SK-N-SH treated with all-trans-retinoic acid at 6 μM for 48 hours (cell line): ENCODE data around the gene ADIG.

Experiments used
- ATAC-seq: fragments of 200-7000 bp; cut with Tn5 transposase; 3 replicates; pipeline ENCODE4 v1.9.1; 2020; ENCODE audit warnings: mild to moderate bottlenecking, moderate library complexity
- BACH2 ChIP-seq: fragments of 250-450 bp; sonication (Bioruptor Pico); IDR thresholded peaks from 2 replicates; pipeline ENCODE4 v1.9.0; 2021; ENCODE audit warnings: mild to moderate bottlenecking, borderline replicate concordance
- CSDC2 ChIP-seq: fragments of 250-450 bp; sonication (Bioruptor Pico); IDR thresholded peaks from 2 replicates; pipeline ENCODE4 v1.5.0; 2020; ENCODE audit warnings: mild to moderate bottlenecking, moderate library complexity
- GLIS3 ChIP-seq: fragments of 250-450 bp; sonication (Bioruptor Pico); IDR thresholded peaks from 2 replicates; pipeline ENCODE4 v1.5.0; 2020; ENCODE audit warnings: mild to moderate bottlenecking, moderate library complexity
- ISL1 ChIP-seq: fragments of 250-450 bp; sonication (Bioruptor Pico); IDR thresholded peaks from 2 replicates; pipeline ENCODE4 v2.1.2; 2022; ENCODE audit warnings: mild to moderate bottlenecking, moderate library complexity
- OSR1 ChIP-seq: fragments of 250-450 bp; sonication (Bioruptor Pico); IDR thresholded peaks from 2 replicates; pipeline ENCODE4 v1.8.0; 2022; ENCODE audit warnings: moderate library complexity, mild to moderate bottlenecking, inconsistent platforms
- PATZ1 ChIP-seq: fragments of 250-450 bp; sonication (Bioruptor Pico); IDR thresholded peaks from 2 replicates; pipeline ENCODE4 v1.8.0; 2020; ENCODE audit warnings: mild to moderate bottlenecking, moderate library complexity, borderline replicate concordance
- PPARA ChIP-seq: fragments of 250-450 bp; sonication (Bioruptor Pico); IDR thresholded peaks from 2 replicates; pipeline ENCODE4 v1.5.0; 2020; ENCODE audit warnings: mild to moderate bottlenecking, borderline replicate concordance
- RARB ChIP-seq: fragments of 250-450 bp; sonication (Bioruptor Pico); IDR thresholded peaks from 2 replicates; pipeline ENCODE4 v1.8.0; 2021; ENCODE audit warnings: mild to moderate bottlenecking, moderate library complexity
- SNAI2 ChIP-seq: fragments of 250-450 bp; sonication (Bioruptor Pico); IDR thresholded peaks from 2 replicates; pipeline ENCODE4 v1.5.0; 2020; ENCODE audit warnings: mild to moderate bottlenecking, moderate library complexity
- TOX ChIP-seq: fragments of 250-450 bp; sonication (Bioruptor Pico); IDR thresholded peaks from 2 replicates; pipeline ENCODE4 v1.8.0; 2021; ENCODE audit warnings: mild to moderate bottlenecking, moderate library complexity, borderline replicate concordance
- TSHZ2 ChIP-seq: fragments of 250-450 bp; sonication (Bioruptor Pico); IDR thresholded peaks from 2 replicates; pipeline ENCODE4 v1.5.0; 2020; ENCODE audit warnings: mild to moderate bottlenecking, moderate library complexity
- ZC3H10 ChIP-seq: fragments of 250-450 bp; sonication (Bioruptor Pico); IDR thresholded peaks from 2 replicates; pipeline ENCODE4 v1.5.1; 2021; ENCODE audit warnings: mild to moderate bottlenecking, moderate library complexity
- ZFP3 ChIP-seq: fragments of 250-450 bp; sonication (Bioruptor Pico); IDR thresholded peaks from 2 replicates; pipeline ENCODE4 v1.5.0; 2020; ENCODE audit warnings: mild to moderate bottlenecking, moderate library complexity
- ZNF565 ChIP-seq: fragments of 450-650 bp; formaldehyde crosslinking; conservative IDR thresholded peaks from 2 replicates; pipeline ENCODE4 v1.5.0; 2020; ENCODE audit warnings: low read depth, mild to moderate bottlenecking, moderate library complexity
- ZNF70 ChIP-seq: fragments of 450-650 bp; formaldehyde crosslinking; IDR thresholded peaks from 2 replicates; pipeline ENCODE4 v1.5.0; 2020; ENCODE audit warnings: mild to moderate bottlenecking, moderate library complexity
- TF ChIP-seq, protein P1 (sequence below): fragments of 250-450 bp; sonication (Bioruptor Pico); IDR thresholded peaks from 2 replicates; pipeline ENCODE4 v1.5.1; 2020; ENCODE audit warnings: low read depth, mild to moderate bottlenecking, moderate library complexity
- TF ChIP-seq, protein P2 (sequence below): fragments of 250-450 bp; sonication (Bioruptor Pico); IDR thresholded peaks from 2 replicates; pipeline ENCODE4 v1.5.1; 2021; ENCODE audit warnings: mild to moderate bottlenecking, moderate library complexity
- TF ChIP-seq, protein P3 (sequence below): fragments of 250-450 bp; sonication (Bioruptor Pico); IDR thresholded peaks from 2 replicates; pipeline ENCODE4 v1.8.0; 2021; ENCODE audit warnings: low read depth, mild to moderate bottlenecking, moderate library complexity, borderline replicate concordance

The ADIG gene

GRCh38 chr20:38579219-38579910, 1.6 kb upstream of the ADIG start (continued):
- no peak for TF ChIP-seq TSHZ2 (CRISPR knock-in tag)

DNA sequence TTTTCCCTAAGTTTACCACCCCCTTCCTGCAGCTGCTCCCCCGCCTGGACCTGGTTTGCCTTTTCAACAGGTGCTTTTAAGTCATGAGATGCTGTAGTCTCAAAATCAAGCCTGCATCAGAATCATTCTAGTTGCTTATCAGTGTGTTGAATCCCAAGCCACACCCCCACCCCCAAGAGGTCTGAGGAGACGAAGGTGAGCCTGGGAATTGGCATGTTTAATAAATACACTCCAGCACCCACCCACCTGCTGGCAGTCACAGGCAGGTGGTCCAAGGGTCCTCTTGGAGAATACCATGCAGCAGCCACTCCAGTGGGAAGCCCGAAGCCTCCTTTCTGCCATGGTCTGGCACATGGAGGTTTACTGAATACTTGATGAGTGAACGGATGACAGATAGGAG, 1.1 kb upstream of the ADIG start:
- TF ChIP-seq OSR1 = no peak
- no peak for TF ChIP-seq PATZ1 (CRISPR knock-in tag)
- no peak for TF ChIP-seq GLIS3
- TF ChIP-seq, protein P1, sequence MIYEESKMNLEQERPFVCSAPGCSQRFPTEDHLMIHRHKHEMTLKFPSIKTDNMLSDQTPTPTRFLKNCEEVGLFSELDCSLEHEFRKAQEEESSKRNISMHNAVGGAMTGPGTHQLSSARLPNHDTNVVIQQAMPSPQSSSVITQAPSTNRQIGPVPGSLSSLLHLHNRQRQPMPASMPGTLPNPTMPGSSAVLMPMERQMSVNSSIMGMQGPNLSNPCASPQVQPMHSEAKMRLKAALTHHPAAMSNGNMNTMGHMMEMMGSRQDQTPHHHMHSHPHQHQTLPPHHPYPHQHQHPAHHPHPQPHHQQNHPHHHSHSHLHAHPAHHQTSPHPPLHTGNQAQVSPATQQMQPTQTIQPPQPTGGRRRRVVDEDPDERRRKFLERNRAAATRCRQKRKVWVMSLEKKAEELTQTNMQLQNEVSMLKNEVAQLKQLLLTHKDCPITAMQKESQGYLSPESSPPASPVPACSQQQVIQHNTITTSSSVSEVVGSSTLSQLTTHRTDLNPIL (CRISPR knock-in tag) = no peak
- TF ChIP-seq ZNF565 = no peak
- no peak for TF ChIP-seq ZFP3 (CRISPR knock-in tag)
- no peak for TF ChIP-seq RARB
- TF ChIP-seq, protein P2, sequence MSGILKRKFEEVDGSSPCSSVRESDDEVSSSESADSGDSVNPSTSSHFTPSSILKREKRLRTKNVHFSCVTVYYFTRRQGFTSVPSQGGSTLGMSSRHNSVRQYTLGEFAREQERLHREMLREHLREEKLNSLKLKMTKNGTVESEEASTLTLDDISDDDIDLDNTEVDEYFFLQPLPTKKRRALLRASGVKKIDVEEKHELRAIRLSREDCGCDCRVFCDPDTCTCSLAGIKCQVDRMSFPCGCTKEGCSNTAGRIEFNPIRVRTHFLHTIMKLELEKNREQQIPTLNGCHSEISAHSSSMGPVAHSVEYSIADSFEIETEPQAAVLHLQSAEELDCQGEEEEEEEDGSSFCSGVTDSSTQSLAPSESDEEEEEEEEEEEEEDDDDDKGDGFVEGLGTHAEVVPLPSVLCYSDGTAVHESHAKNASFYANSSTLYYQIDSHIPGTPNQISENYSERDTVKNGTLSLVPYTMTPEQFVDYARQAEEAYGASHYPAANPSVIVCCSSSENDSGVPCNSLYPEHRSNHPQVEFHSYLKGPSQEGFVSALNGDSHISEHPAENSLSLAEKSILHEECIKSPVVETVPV (CRISPR knock-in tag) = no peak
- TF ChIP-seq PPARA (CRISPR knock-in tag) = no peak
- no peak for TF ChIP-seq ZNF70 (CRISPR knock-in tag)
- TF ChIP-seq CSDC2 (CRISPR knock-in tag) = no peak
- no peak for TF ChIP-seq TOX (CRISPR knock-in tag)
- TF ChIP-seq ZC3H10 = no peak
- no peak for TF ChIP-seq TSHZ2 (CRISPR knock-in tag)
- no peak for TF ChIP-seq ISL1 (CRISPR knock-in tag)
- TF ChIP-seq, protein P3, sequence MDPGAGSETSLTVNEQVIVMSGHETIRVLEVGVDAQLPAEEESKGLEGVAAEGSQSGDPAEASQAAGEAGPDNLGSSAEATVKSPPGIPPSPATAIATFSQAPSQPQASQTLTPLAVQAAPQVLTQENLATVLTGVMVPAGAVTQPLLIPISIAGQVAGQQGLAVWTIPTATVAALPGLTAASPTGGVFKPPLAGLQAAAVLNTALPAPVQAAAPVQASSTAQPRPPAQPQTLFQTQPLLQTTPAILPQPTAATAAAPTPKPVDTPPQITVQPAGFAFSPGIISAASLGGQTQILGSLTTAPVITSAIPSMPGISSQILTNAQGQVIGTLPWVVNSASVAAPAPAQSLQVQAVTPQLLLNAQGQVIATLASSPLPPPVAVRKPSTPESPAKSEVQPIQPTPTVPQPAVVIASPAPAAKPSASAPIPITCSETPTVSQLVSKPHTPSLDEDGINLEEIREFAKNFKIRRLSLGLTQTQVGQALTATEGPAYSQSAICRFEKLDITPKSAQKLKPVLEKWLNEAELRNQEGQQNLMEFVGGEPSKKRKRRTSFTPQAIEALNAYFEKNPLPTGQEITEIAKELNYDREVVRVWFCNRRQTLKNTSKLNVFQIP (CRISPR knock-in tag) = no peak
- TF ChIP-seq BACH2 (CRISPR knock-in tag) = no peak
- no peak for TF ChIP-seq SNAI2

More for the DNA sequence above, 1.1 kb upstream of the ADIG start:
- no peak for ATAC-seq
